ENCODE results near the gene AIFM3. TPM values are rescaled to one million over a fixed set of nuclear protein-coding genes. Genes with fewer than 3 reads are reported as not detected.

Gene AIFM3
- total RNA-seq, 1 experiment from 2014 or later: not detected

- no peak for DNase-seq (ENCODE audit: low read depth)
Measured at GRCh38 chr22:20975541-20976290, 8.7 kb downstream of the AIFM3 start.

DNA sequence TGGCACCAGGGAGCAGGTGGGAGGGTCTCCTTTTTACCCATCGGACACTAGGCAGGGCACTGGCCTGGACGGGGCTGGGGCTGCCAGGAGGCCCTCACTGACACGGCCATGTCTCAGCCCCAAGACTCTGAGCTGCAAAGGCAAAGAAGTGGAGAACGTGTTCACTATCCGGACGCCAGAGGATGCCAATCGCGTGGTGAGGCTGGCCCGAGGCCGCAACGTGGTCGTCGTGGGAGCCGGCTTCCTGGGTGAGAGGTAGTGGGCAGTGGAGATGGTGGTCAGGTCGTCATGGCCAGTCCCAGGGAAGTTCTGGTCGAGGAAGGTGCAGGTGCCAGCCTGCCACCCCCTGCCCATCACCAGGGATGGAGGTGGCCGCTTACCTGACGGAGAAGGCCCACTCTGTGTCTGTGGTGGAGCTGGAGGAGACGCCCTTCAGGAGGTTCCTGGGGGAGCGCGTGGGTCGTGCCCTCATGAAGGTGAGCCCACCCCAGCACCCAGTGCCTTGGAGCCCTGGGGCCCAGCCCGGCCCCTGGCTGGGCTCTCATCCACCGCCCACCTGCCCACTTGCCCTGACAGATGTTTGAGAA lies 9.3 kb downstream of the AIFM3 start:
- DNase-seq (ENCODE audit: low read depth): no peak

- no peak for DNase-seq (ENCODE audit: low read depth)
Measured at GRCh38 chr22:20977019-20977418, 10.0 kb downstream of the AIFM3 start.

- no peak for DNase-seq (ENCODE audit: low read depth)
Measured at GRCh38 chr22:20977516-20978170, 10.6 kb downstream of the AIFM3 start.

- DNase-seq (ENCODE audit: low read depth): no peak
Measured at GRCh38 chr22:20978419-20978818, 11.4 kb downstream of the AIFM3 start.

DNA sequence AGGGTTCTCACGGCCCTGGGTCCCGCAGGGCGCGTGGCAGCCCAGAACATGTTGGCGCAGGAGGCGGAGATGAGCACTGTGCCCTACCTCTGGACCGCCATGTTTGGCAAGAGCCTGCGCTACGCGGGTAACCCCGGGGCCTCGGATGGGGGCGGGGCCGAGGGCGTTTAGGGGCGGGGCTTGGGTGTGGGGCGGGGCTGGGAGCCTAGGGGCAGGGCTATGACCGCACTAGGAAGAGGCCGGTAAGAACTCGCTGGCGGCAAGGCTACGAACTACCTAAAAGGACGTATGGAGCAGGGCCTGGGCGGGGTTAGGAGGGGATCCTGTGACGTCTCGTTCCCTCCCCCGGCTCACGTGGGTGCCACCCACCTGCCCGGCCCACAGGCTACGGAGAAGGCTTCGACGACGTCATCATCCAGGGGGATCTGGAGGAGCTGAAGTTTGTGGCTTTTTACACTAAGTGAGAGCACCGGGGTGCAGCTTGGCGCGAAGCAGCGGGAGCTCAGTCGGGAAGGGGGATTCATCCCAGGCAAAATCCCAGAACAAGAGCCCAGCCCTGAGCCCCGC lies 12.3 kb downstream of the AIFM3 start:
- DNase-seq (ENCODE audit: low read depth): peak; percentile 40

DNA sequence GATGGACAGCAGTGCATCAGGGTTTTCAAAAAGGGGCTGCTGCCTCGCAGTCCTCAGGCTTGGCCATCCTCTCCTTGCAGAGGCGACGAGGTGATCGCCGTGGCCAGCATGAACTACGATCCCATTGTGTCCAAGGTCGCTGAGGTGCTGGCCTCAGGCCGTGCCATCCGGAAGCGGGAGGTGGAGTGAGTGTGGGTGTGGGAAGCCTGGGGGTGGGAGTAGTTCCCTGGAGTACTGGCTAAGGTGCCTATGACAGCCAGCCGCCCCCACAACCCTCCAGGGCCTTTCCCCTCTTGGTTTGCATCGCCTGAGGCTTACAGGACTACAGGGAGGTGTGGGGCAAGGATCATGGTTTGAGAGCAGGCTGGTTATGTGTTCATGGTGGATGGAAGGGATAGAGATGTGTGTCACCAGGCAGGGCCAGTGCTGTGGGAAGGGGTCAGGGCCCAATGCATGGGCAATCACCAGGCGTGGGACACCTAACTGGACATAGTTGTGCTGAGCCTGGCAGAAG lies 12.9 kb downstream of the AIFM3 start:
- DNase-seq (ENCODE audit: low read depth): no peak

DNA sequence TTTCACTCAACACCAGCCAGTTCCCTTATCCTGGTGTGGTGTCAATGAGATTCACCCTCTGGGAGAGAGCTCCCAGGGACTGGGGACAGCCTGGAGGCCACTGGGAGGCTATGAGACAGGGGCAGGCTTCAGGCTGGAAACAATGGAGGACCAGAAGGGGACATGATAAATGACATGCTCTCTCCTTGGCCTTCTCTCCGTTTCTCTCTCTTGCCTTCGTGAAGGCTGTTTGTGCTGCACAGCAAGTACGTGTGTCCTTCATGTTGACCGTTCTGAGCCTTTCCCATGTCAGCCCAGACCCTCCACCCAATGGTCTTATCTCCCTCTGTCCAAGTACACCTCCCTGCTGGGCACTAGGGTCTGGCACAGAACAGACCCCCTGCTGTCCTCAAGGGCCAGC lies 13.5 kb downstream of the AIFM3 start:
- DNase-seq (ENCODE audit: low read depth): no peak

GRCh38 chr22:20980938-20981722 lies 14.1 kb downstream of the AIFM3 start:
- no peak for DNase-seq (ENCODE audit: low read depth)

DNA sequence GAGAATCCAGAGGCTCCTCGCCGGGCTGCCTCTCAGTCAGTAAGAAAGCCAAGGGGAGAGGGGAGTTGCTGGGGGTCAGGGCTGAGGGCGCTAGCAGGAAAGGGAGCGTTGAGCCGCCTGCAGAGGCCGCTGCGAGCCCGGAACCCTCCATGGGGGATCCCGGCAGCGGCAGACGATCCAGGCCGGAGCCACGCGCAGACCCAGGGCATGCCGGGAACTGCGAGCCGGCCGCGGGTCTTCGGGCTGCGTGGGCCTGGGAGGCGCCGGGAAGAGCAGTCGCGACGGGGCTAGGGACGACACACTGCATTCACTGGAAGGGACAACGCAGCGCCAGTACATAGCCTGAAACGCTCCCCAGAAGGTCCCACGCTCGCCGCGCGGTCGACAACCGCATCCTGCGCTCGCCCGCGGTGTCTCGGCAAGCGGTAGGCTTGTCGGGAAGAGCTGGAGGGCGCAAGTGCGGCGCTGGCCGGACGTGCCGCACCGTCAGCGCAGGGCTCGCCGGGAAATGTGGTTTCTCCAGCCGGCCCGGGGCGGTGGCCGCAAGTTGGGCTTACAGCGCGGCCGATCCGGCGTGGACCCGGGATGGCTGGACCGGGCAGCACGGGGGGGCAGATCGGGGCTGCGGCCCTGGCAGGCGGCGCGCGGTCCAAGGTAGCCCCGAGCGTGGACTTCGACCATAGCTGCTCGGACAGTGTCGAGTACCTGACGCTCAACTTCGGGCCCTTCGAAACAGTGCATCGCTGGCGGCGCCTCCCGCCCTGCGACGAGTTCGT lies 14.9 kb downstream of the AIFM3 start, which contains the start of gene LZTR1:
Gene LZTR1, plus strand, starts transcription at position 511 of the 776 bp plus-strand sequence. Its CDS starts 75 bp downstream, at position 586.
- DNase-seq (ENCODE audit: low read depth): peak; percentile 79

GRCh38 chr22:20982563-20982882 lies 15.5 kb downstream of the AIFM3 start:
- no peak for DNase-seq (ENCODE audit: low read depth)

DNA sequence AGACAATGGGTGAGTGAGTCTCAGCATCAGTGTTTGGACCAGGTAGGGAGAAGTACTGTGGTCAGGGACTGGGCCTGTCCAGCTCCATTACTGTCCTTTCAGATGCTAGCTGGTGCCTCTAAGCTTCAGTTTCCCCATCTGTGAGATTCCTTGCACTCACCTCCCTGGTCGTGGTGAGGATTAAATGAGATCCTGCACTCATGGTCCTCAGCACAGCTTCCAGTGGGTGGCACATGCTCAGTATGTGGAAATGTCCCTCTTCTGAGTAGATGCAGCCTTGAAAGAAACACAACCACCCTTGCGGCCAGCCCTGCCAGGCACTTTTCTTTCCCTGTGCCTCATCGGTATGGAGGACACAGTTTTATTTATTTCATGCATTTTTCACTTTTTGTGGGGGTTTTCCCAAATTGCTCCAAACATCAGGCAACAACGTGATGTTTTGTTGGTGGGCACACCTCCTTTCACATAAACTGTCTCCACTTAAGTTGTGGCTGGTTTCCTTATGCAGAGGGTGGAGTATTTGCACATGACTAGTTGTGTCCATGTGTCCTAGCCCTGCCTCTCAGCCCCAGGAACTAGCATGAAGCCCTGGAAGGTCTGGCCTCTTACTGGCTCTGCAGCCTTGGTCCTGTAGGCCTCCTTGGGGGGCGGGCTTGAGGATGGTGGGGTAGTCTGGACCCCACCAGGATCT lies 16.2 kb downstream of the AIFM3 start:
- no peak for DNase-seq (ENCODE audit: low read depth)

DNA sequence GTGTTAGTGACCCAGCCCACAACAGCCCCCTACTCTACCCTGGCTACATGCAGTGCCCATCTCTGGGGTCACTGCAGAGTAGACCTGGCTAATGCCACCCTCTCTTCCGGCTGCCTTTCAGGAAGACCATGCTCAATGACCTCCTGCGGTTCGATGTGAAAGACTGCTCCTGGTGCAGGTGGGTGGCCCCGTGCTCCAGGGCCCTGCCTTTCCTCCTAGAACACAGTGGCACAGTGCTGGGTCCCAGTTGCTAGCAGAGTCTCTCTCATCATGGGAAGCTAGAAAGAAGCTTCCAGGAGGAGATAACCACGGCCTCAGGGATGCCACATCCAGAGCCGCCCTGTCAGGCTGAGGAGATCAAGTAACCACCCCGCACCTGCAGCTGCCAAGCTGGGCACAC lies 18.7 kb downstream of the AIFM3 start:
- DNase-seq (ENCODE audit: low read depth): no peak

GRCh38 chr22:20986365-20986764 lies 19.3 kb downstream of the AIFM3 start:
- no peak for DNase-seq (ENCODE audit: low read depth)

- no peak for DNase-seq (ENCODE audit: low read depth)
Measured at GRCh38 chr22:20987375-20987774, 20.3 kb downstream of the AIFM3 start.

DNA sequence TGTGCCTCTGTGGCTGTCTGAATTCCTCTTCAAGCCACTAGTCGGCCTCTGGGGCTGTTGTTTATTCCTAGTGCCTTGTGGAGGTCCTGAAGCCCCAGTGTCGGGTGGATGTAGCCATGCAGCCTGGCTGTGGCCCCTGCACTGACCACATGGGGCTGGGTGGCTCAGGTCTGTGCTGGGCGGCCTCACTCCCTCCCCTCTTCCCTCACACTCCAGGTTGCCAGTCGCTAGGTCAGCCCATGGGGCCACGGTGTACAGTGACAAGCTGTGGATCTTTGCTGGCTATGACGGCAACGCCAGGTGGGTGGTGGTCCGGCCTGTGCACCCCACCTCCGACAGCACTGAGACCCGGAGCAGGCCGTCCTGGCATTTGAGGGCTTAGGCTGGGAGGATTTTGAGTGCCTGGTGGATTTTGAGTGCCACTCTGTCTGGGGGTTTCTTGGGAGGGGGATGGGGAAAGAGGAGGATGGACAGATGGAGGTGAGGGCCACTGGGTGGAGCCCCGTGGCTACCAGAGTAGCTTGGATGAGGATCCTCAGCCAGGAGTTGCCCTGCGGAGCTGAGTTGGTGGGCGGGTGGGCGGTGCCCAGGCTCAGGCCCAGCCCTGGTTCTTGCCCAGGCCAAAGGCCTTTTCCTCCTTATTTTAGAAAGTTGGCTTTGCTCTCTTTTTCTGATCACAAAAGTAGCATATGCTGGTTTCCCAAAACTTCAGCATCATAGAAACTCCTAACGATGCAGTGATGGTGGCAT lies 21.7 kb downstream of the AIFM3 start:
- no peak for DNase-seq (ENCODE audit: low read depth)

DNA sequence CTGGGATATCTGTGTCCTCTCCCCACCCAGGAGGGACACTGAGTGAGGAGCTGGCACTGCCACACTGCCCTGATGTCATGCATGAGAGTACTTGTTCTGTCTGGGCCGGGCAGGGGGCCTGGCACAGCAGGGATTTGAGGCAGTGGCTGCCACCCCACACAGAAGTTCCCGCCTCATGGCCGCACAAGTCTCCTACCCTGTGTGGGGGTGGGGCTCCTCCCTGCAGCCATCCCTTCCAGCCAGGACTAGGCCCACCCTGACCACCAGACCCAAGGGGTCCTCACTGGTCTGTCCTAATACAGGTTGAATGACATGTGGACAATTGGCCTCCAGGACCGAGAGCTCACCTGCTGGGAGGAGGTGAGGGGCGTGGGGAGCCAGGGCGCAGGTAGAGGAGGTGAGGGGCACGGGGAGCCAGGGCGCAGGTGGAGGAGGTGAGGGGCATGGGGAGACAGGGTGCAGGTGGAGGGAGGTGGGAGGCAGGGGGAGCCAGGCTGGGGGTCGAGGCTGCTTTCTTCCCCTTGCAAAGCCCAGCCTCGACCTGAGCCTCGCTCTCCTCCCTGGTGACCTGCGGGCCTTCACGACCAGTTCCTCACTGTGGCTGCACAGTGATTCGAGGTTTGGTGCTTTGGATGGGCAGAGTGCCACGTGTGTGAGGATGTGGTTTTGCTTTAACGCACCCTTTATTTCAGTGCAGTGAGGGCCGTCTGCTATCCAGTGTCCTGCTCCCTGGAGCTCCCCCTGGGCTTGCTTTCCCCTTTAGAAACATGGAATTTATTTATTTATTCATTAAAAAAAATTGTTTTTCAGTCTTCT lies 22.5 kb downstream of the AIFM3 start:
- peak; percentile 54 for DNase-seq (ENCODE audit: low read depth)

Measured in RPMI7951 (cell line).